Measurements from ENCODE around the gene PNPLA1.
A peak's percentile ranks its signal among the peaks of the same experiment; 100 is the strongest.

Gene PNPLA1

GRCh38 chr6:36235862-36236261, 34.0 kb upstream of the PNPLA1 start:
- TF ChIP-seq CTCF (IDR thresholded peaks at IDR 0.05; ENCODE audit: low read depth, low read length, missing control alignments): no peak
- DNase-seq (ENCODE audit: low read depth): no peak
- H3K4me3 ChIP-seq (ENCODE audit: low read depth, low read length): no peak overlapping the region

DNA sequence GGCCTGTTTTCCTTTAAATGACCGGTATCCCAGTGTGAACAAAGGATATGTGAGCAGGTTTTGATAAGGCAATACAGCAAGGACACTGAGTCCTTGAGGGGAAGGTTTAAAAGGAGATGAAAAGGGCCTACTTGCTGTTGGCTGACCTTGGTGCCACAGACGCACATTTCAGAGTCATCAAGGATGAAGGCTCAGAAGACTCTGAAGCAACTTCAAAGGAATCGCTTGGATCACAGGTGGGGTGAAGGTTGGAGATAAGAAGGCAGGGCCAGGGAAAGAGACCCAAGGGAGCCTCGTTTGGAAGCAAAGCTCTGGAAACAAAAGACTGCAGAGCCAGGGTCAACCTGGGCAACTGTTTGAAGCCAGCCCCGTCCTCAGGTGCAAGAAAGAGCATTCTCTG, 30.1 kb upstream of the PNPLA1 start:
- H3K4me3 ChIP-seq (ENCODE audit: low read depth, low read length): no peak overlapping the region
- no peak for DNase-seq (ENCODE audit: low read depth)
- no peak for TF ChIP-seq CTCF (IDR thresholded peaks at IDR 0.05; ENCODE audit: low read depth, low read length, missing control alignments)

GRCh38 chr6:36241728-36242127, 28.1 kb upstream of the PNPLA1 start:
- no peak overlapping the region for H3K4me3 ChIP-seq (ENCODE audit: low read depth, low read length)
- no peak for TF ChIP-seq CTCF (IDR thresholded peaks at IDR 0.05; ENCODE audit: low read depth, low read length, missing control alignments)
- DNase-seq (ENCODE audit: low read depth): peak; percentile 56

GRCh38 chr6:36242161-36242560, 27.7 kb upstream of the PNPLA1 start:
- no peak for DNase-seq (ENCODE audit: low read depth)
- TF ChIP-seq CTCF (IDR thresholded peaks at IDR 0.05; ENCODE audit: low read depth, low read length, missing control alignments): no peak
- no peak overlapping the region for H3K4me3 ChIP-seq (ENCODE audit: low read depth, low read length)

GRCh38 chr6:36242626-36243025, 27.2 kb upstream of the PNPLA1 start:
- TF ChIP-seq CTCF (IDR thresholded peaks at IDR 0.05; ENCODE audit: low read depth, low read length, missing control alignments): no peak
- H3K4me3 ChIP-seq (ENCODE audit: low read depth, low read length): no peak overlapping the region
- DNase-seq (ENCODE audit: low read depth): no peak

DNA sequence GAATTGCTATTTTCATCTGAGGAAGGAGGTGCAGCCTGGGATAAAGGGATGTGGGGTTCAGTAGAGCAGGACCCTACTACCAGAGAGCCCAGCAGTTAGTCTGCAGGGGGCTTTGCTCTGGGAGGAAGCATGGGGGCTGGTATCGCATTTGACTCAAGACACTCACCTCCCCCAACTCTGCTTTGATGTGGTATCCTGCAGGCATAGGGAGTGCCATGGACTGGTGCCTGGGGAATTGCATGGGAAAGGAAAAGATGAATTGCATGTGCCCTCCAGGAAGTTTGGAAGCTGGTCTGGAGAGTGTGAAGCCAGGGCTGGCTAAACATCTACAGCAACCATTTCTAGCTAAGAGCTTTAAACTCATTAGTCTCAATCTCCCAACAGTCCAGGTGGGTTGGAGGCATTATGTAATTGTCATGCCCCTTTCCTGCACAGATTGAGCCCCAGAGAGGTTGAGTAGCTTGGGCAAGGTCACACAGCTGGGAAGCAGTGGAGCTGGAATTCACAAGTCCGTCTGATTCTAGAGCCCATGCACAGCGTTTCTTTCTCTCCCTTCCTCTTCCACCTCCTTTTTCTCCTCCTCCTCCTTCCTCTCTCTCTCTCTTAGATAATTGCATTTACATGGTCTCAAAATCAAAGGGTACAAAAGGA, 26.2 kb upstream of the PNPLA1 start:
- no peak for DNase-seq (ENCODE audit: low read depth)
- no peak overlapping the region for H3K4me3 ChIP-seq (ENCODE audit: low read depth, low read length)
- TF ChIP-seq CTCF (IDR thresholded peaks at IDR 0.05; ENCODE audit: low read depth, low read length, missing control alignments): no peak

GRCh38 chr6:36244641-36245280, 25.1 kb upstream of the PNPLA1 start:
- TF ChIP-seq CTCF (IDR thresholded peaks at IDR 0.05; ENCODE audit: low read depth, low read length, missing control alignments): no peak
- DNase-seq (ENCODE audit: low read depth): no peak
- H3K4me3 ChIP-seq (ENCODE audit: low read depth, low read length): no peak overlapping the region
